HepG2 (cell line): ENCODE measurements around the gene GPR148. TPM values are rescaled to one million over a fixed set of nuclear protein-coding genes. Genes with fewer than 3 reads are reported as not detected.

Experiments
- CC2D1A ChIP-seq: sonication (generic); formaldehyde crosslinking; IDR thresholded peaks from 2 replicates; pipeline ENCODE4 v1.8.1; 2023; ENCODE audit warnings: mild to moderate bottlenecking, missing genetic modification reagents
- GZF1 ChIP-seq: sonication (generic); formaldehyde crosslinking; IDR thresholded peaks from 2 replicates; pipeline ENCODE4 v1.5.1; 2020; ENCODE audit warnings: mild to moderate bottlenecking, missing genetic modification reagents
- JDP2 ChIP-seq: sonication (generic); formaldehyde crosslinking; IDR thresholded peaks from 2 replicates; pipeline ENCODE4 v1.8.1; 2022; ENCODE audit warnings: missing genetic modification reagents, borderline replicate concordance
- MYNN ChIP-seq: sonication (generic); formaldehyde crosslinking; IDR thresholded peaks from 2 replicates; pipeline ENCODE4 v1.4.0; 2020; ENCODE audit warnings: mild to moderate bottlenecking, low read depth, missing genetic modification reagents
- NFKBIZ ChIP-seq: IDR thresholded peaks from 2 replicates; pipeline ENCODE4 v1.6.1; 2018; ENCODE audit warnings: missing genetic modification reagents, missing compliant biosample characterization
- SP4 ChIP-seq: sonication (generic); formaldehyde crosslinking; IDR thresholded peaks from 2 replicates; pipeline ENCODE4 v1.8.1; 2023; ENCODE audit warnings: mild to moderate bottlenecking, missing genetic modification reagents
- SP5 ChIP-seq: IDR thresholded peaks from 2 replicates; pipeline ENCODE4 v1.6.1; 2016; ENCODE audit warnings: low read depth, borderline replicate concordance
- SRY ChIP-seq: sonication (generic); formaldehyde crosslinking; IDR thresholded peaks from 2 replicates; pipeline ENCODE4 v1.8.0; 2022; ENCODE audit warnings: mild to moderate bottlenecking, missing genetic modification reagents
- ZBTB20 ChIP-seq: sonication (generic); formaldehyde crosslinking; IDR thresholded peaks from 2 replicates; pipeline ENCODE4 v1.8.1; 2023; ENCODE audit warnings: missing genetic modification reagents, low read depth, mild to moderate bottlenecking, borderline replicate concordance
- ZFY ChIP-seq: sonication (generic); formaldehyde crosslinking; IDR thresholded peaks from 2 replicates; pipeline ENCODE4 v1.4.0; 2020; ENCODE audit warnings: missing genetic modification reagents
- ZNF124 ChIP-seq: sonication (generic); formaldehyde crosslinking; IDR thresholded peaks from 2 replicates; pipeline ENCODE4 v1.4.0; 2020; ENCODE audit warnings: missing genetic modification reagents
- ZNF256 ChIP-seq: sonication (generic); formaldehyde crosslinking; conservative IDR thresholded peaks from 2 replicates; pipeline ENCODE4 v1.4.0; 2020; ENCODE audit warnings: missing genetic modification reagents
- ZNF354B ChIP-seq: sonication (generic); formaldehyde crosslinking; IDR thresholded peaks from 2 replicates; pipeline ENCODE4 v1.8.0; 2022; ENCODE audit warnings: mild to moderate bottlenecking, missing genetic modification reagents
- ZNF670 ChIP-seq: sonication (generic); formaldehyde crosslinking; IDR thresholded peaks from 2 replicates; pipeline ENCODE4 v1.8.0; 2022; ENCODE audit warnings: mild to moderate bottlenecking, missing genetic modification reagents, borderline replicate concordance
- ZNF7 ChIP-seq: IDR thresholded peaks from 2 replicates; pipeline ENCODE4 v1.6.1; 2016; ENCODE audit warnings: missing biosample characterization, missing genetic modification reagents
- ZNF761 ChIP-seq: sonication (generic); formaldehyde crosslinking; conservative IDR thresholded peaks from 2 replicates; pipeline ENCODE4 v1.4.0; 2020; ENCODE audit warnings: mild to moderate bottlenecking, missing genetic modification reagents
- ZNF879 ChIP-seq: sonication (generic); formaldehyde crosslinking; IDR thresholded peaks from 2 replicates; pipeline ENCODE4 v1.8.1; 2023; ENCODE audit warnings: missing genetic modification reagents
- polyA plus RNA-seq, 8 experiments: library from polyadenylated mRNA; depleted of rRNA in 3 of 8; stranded (reverse) in 7 of 8; unstranded in 1 of 8; fragments of >200 nt; fragmentation: Illumina TruSeq in 4 of 8; extraction: Trizol in 4 of 8; gene quantifications; 2 replicates each; pipeline versions ENCODE4 v1.2.1 to v1.2.3, GENCODE V29; 2011 to 2016; ENCODE audit warnings: low read depth in 4 of 8, missing spikeins in 1 of 8, mixed read lengths in 1 of 8; ENCODE audit not compliant: insufficient read depth in 1 of 8
- total RNA-seq, 5 experiments: library from RNA; depleted of rRNA; stranded (reverse); fragments of >200 nt; fragmentation: Illumina TruSeq; extraction: Trizol; gene quantifications; 2 replicates each; pipeline ENCODE4 v1.2.3, GENCODE V29; 2016; ENCODE audit warnings: low read depth in 1 of 5
- TF ChIP-seq, protein P1 (sequence below): sonication (generic); formaldehyde crosslinking; IDR thresholded peaks from 2 replicates; pipeline ENCODE4 v1.5.1; 2020; ENCODE audit warnings: missing genetic modification reagents, mild to moderate bottlenecking, borderline replicate concordance
- TF ChIP-seq, protein P2 (sequence below): fragments of 450-650 bp; IDR thresholded peaks from 2 replicates; pipeline ENCODE4 v1.6.1; 2017
- TF ChIP-seq, protein P3 (sequence below): sonication (generic); formaldehyde crosslinking; IDR thresholded peaks from 2 replicates; pipeline ENCODE4 v1.4.0; 2020; ENCODE audit warnings: missing genetic modification reagents
- TF ChIP-seq, protein P4 (sequence below): sonication (generic); formaldehyde crosslinking; IDR thresholded peaks from 2 replicates; pipeline ENCODE4 v1.4.0; 2020; ENCODE audit warnings: missing genetic modification reagents, borderline replicate concordance

Gene GPR148
- total and polyA plus RNA-seq, 2 of the 13 experiments (the other 11 are each of a cell fraction or from before 2014, with no cell fraction given), result not detected

DNA sequence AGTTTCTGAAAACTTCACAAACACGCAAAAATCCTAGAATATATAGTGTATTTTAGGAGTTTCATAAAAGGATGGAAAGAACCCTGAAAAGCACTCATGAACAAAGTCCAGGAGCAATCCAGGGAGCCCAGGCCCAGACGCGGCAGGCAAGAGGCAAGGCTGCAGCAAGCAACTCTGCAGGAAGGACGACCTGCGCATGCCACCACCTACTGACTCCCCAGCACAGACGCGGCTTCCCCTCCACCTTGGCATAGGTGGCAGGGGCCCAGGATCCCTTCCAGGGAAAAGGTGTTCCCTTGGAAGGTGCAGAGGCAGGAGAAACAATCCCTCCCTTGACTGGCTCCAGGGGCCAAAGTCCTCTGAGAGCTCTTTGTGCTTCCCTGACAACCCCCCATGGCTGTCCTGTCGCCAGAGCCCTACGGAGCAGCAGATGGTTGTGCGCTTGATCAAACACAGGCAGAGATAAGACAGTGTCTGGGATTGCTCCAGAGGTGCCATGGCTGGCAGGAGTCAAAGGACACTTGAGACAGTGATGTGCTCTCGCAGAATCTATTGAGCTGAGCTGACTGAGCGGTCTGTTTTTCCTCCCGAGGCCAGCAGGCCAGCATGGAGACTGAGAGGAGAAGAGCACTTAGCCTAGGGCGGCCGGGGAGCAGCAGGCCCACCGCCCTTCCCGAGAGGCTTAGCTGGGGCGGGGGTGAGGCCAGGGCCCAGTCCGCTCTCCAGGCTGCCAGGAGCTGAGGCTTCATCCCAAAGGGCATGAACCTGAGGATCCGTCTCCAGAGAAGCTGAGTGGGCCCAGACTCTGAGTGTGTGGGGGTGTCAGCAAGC lies 15.6 kb downstream of the GPR148 start (continued):
- TF ChIP-seq, protein P1, sequence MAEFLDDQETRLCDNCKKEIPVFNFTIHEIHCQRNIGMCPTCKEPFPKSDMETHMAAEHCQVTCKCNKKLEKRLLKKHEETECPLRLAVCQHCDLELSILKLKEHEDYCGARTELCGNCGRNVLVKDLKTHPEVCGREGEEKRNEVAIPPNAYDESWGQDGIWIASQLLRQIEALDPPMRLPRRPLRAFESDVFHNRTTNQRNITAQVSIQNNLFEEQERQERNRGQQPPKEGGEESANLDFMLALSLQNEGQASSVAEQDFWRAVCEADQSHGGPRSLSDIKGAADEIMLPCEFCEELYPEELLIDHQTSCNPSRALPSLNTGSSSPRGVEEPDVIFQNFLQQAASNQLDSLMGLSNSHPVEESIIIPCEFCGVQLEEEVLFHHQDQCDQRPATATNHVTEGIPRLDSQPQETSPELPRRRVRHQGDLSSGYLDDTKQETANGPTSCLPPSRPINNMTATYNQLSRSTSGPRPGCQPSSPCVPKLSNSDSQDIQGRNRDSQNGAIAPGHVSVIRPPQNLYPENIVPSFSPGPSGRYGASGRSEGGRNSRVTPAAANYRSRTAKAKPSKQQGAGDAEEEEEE, result no peak
- TF ChIP-seq GZF1 (CRISPR knock-in tag), result no peak
- peak; percentile 70 for TF ChIP-seq ZNF761 (CRISPR knock-in tag)
- TF ChIP-seq ZNF670 (CRISPR knock-in tag), result no peak
- TF ChIP-seq, protein P2, sequence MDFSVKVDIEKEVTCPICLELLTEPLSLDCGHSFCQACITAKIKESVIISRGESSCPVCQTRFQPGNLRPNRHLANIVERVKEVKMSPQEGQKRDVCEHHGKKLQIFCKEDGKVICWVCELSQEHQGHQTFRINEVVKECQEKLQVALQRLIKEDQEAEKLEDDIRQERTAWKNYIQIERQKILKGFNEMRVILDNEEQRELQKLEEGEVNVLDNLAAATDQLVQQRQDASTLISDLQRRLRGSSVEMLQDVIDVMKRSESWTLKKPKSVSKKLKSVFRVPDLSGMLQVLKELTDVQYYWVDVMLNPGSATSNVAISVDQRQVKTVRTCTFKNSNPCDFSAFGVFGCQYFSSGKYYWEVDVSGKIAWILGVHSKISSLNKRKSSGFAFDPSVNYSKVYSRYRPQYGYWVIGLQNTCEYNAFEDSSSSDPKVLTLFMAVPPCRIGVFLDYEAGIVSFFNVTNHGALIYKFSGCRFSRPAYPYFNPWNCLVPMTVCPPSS, result no peak
- TF ChIP-seq ZNF7 (CRISPR knock-in tag), result no peak
- TF ChIP-seq ZBTB20, result no peak
- peak; percentile 36; the same call in 1 of the 2 replicates for TF ChIP-seq SP4 (CRISPR knock-in tag)
- TF ChIP-seq ZFY (CRISPR knock-in tag), result peak; percentile 38; the same call in 1 of the 2 replicates
- TF ChIP-seq NFKBIZ (CRISPR knock-in tag), result no peak
- TF ChIP-seq, protein P3, sequence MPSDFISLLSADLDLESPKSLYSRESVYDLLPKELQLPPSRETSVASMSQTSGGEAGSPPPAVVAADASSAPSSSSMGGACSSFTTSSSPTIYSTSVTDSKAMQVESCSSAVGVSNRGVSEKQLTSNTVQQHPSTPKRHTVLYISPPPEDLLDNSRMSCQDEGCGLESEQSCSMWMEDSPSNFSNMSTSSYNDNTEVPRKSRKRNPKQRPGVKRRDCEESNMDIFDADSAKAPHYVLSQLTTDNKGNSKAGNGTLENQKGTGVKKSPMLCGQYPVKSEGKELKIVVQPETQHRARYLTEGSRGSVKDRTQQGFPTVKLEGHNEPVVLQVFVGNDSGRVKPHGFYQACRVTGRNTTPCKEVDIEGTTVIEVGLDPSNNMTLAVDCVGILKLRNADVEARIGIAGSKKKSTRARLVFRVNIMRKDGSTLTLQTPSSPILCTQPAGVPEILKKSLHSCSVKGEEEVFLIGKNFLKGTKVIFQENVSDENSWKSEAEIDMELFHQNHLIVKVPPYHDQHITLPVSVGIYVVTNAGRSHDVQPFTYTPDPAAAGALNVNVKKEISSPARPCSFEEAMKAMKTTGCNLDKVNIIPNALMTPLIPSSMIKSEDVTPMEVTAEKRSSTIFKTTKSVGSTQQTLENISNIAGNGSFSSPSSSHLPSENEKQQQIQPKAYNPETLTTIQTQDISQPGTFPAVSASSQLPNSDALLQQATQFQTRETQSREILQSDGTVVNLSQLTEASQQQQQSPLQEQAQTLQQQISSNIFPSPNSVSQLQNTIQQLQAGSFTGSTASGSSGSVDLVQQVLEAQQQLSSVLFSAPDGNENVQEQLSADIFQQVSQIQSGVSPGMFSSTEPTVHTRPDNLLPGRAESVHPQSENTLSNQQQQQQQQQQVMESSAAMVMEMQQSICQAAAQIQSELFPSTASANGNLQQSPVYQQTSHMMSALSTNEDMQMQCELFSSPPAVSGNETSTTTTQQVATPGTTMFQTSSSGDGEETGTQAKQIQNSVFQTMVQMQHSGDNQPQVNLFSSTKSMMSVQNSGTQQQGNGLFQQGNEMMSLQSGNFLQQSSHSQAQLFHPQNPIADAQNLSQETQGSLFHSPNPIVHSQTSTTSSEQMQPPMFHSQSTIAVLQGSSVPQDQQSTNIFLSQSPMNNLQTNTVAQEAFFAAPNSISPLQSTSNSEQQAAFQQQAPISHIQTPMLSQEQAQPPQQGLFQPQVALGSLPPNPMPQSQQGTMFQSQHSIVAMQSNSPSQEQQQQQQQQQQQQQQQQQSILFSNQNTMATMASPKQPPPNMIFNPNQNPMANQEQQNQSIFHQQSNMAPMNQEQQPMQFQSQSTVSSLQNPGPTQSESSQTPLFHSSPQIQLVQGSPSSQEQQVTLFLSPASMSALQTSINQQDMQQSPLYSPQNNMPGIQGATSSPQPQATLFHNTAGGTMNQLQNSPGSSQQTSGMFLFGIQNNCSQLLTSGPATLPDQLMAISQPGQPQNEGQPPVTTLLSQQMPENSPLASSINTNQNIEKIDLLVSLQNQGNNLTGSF (CRISPR knock-in tag), result no peak
- TF ChIP-seq ZNF879 (CRISPR knock-in tag), result no peak
- TF ChIP-seq MYNN, result no peak
- no peak for TF ChIP-seq ZNF256
- TF ChIP-seq SP5 (CRISPR knock-in tag), result 0 out of 2 replicates have a peak, but pooled peaks have one; percentile 21
- TF ChIP-seq ZNF124, result peak; percentile 68; the same call in 1 of the 2 replicates
- no peak for TF ChIP-seq JDP2 (CRISPR knock-in tag)
- TF ChIP-seq ZNF354B (CRISPR knock-in tag), result no peak
- no peak for TF ChIP-seq SRY (CRISPR knock-in tag)
- no peak for TF ChIP-seq CC2D1A
- TF ChIP-seq, protein P4, sequence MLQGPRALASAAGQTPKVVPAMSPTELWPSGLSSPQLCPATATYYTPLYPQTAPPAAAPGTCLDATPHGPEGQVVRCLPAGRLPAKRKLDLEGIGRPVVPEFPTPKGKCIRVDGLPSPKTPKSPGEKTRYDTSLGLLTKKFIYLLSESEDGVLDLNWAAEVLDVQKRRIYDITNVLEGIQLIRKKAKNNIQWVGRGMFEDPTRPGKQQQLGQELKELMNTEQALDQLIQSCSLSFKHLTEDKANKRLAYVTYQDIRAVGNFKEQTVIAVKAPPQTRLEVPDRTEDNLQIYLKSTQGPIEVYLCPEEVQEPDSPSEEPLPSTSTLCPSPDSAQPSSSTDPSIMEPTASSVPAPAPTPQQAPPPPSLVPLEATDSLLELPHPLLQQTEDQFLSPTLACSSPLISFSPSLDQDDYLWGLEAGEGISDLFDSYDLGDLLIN, result no peak
